Measurements from ENCODE around the gene TRIM9.

The TRIM9 gene

DNA sequence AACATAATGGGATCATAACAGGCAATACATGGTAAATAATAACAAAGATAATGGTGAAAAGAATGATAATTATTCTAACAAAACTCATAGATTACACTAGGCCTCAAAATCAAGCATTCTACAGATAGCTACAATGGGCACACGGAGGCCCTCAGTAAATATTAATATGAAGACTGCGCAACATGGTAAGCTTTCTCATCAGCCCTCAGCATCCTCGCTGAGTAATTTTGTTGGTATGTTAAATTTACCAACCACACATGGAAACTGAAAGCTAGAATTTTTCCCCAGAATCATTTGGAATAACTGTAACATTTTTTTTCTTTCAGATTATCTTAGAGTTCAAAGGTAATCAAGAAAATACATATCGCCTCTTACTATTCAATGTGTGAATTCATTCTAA is 76.4 kb downstream of the TRIM9 start:
- peak overlapping the region; percentile 77 for H3K4me2 ChIP-seq
- no peak overlapping the region for H3K9ac ChIP-seq
- no peak overlapping the region for H3K4me3 ChIP-seq
- 0 out of 2 replicates have a peak, but pooled peaks cover 6% of the 10 kb centered on the region for H3K9me3 ChIP-seq
- no peaks in the 10 kb centered on the region; the same call in 1 of the 2 replicates for H3K36me3 ChIP-seq
- no peak for TF ChIP-seq Cebpa-rat (IDR thresholded peaks at IDR 0.05)
- H3K4me1 ChIP-seq, result peaks cover 40% of the 10 kb centered on the region
- no peaks in the 10 kb centered on the region for H3K27me3 ChIP-seq
- H3K27ac ChIP-seq, result no peak overlapping the region
- H4K20me1 ChIP-seq, result no peaks in the 10 kb centered on the region

DNA sequence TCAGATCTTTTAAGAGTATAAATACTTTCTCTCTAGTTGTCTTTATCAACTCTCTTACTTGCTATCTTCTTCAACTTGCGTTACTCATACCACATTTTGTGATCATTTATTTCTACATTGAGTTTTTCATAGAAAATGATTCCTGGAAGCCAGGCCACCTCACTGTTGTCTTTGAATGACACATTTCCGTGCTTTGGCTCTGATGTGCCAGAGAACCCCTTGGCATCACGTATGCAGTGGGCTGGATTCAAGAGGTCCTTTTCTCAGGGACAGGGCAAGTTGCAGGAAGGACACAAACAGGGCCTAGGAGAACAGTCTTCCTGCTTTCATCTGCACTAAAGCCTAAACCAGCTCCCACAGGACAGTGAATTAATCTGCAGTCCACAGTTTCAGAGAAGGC is 80.3 kb downstream of the TRIM9 start:
- H3K4me1 ChIP-seq, result peaks cover 18% of the 10 kb centered on the region
- no peak overlapping the region for H3K27ac ChIP-seq
- no peaks in the 10 kb centered on the region for H3K27me3 ChIP-seq
- H4K20me1 ChIP-seq, result no peaks in the 10 kb centered on the region
- H3K9me3 ChIP-seq, result no peaks in the 10 kb centered on the region
- no peak overlapping the region for H3K4me2 ChIP-seq
- no peaks in the 10 kb centered on the region for H3K36me3 ChIP-seq
- H3K4me3 ChIP-seq, result no peak overlapping the region
- no peak for TF ChIP-seq Cebpa-rat (IDR thresholded peaks at IDR 0.05)
- no peak overlapping the region for H3K9ac ChIP-seq

GRCh38 chr14:51014086-51014485 is 80.8 kb downstream of the TRIM9 start:
- no peak overlapping the region for H3K9ac ChIP-seq
- H4K20me1 ChIP-seq, result no peaks in the 10 kb centered on the region
- H3K27ac ChIP-seq, result no peak overlapping the region
- H3K4me2 ChIP-seq, result no peak overlapping the region
- H3K4me3 ChIP-seq, result no peak overlapping the region
- TF ChIP-seq Cebpa-rat (IDR thresholded peaks at IDR 0.05), result no peak
- H3K4me1 ChIP-seq, result peaks cover 13% of the 10 kb centered on the region
- no peaks in the 10 kb centered on the region for H3K27me3 ChIP-seq
- no peaks in the 10 kb centered on the region for H3K36me3 ChIP-seq
- H3K9me3 ChIP-seq, result no peaks in the 10 kb centered on the region

GRCh38 chr14:51012055-51012454 is 82.8 kb downstream of the TRIM9 start:
- H3K9me3 ChIP-seq, result no peaks in the 10 kb centered on the region
- no peaks in the 10 kb centered on the region for H4K20me1 ChIP-seq
- H3K27me3 ChIP-seq, result no peaks in the 10 kb centered on the region
- no peak overlapping the region for H3K4me2 ChIP-seq
- no peak overlapping the region for H3K27ac ChIP-seq
- H3K4me1 ChIP-seq, result no peaks in the 10 kb centered on the region
- no peak overlapping the region for H3K4me3 ChIP-seq
- no peaks in the 10 kb centered on the region for H3K36me3 ChIP-seq
- no peak for TF ChIP-seq Cebpa-rat (IDR thresholded peaks at IDR 0.05)
- H3K9ac ChIP-seq, result no peak overlapping the region

- Histone ChIP-seq H3K9me3 (no peaks in the 10 kb centered on the region), H3K9ac (no peak overlapping the region), H3K4me3 (no peak overlapping the region), H3K4me1 (no peaks in the 10 kb centered on the region), H3K27ac (no peak overlapping the region), H3K36me3 (no peaks in the 10 kb centered on the region), H3K27me3 (no peaks in the 10 kb centered on the region), H4K20me1 (no peaks in the 10 kb centered on the region), H3K4me2 (no peak overlapping the region)
- TF ChIP-seq Cebpa-rat (IDR thresholded peaks at IDR 0.05), result no peak
Observed at GRCh38 chr14:51008446-51008845, 86.5 kb downstream of the TRIM9 start.

GRCh38 chr14:51006781-51007211 is 88.1 kb downstream of the TRIM9 start:
- Histone ChIP-seq H3K4me1 (no peaks in the 10 kb centered on the region), H3K27ac (no peak overlapping the region), H3K36me3 (no peaks in the 10 kb centered on the region), H3K4me2 (no peak overlapping the region), H3K27me3 (no peaks in the 10 kb centered on the region), H3K9me3 (no peaks in the 10 kb centered on the region), H3K4me3 (no peak overlapping the region), H4K20me1 (no peaks in the 10 kb centered on the region), H3K9ac (no peak overlapping the region)
- TF ChIP-seq Cebpa-rat (IDR thresholded peaks at IDR 0.05), result no peak

GRCh38 chr14:51006324-51006723 is 88.6 kb downstream of the TRIM9 start:
- no peak overlapping the region for H3K4me2 ChIP-seq

DNA sequence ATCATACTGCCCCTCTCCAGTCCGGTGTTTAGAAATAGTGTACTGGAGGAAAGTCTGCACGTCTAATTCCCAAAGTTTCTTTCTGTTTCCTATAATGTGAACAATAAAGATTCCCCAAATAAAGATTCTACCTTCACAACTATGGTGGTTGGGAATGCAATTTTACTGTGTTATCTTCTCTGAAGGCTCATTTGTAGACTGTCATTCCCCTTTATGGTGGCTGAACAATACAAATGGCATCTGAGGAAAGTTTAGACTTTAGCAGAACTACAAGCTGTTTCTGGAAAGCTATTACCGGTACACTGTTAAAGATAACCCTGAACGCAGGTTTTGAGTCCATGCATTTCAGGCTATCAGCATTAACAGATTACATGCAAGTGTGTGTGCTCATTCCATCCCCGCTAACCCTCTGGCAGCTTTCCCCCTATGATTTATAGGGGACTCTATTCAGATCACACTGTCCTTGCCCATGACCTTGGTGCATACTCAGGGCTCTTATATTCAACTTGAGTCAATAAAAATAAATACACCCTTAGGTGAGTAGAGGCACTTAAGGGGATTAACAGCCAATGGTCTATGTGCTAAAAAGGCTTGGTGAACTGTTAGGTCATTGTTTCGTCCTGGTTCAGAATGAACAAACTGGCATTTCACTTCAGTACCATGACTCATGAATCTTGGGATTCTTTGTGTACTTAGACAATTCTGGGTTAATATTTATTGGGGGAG is 89.9 kb downstream of the TRIM9 start:
- TF ChIP-seq Cebpa-rat (IDR thresholded peaks at IDR 0.05), result no peak
- Histone ChIP-seq H3K4me2 (no peak overlapping the region), H3K9me3 (no peaks in the 10 kb centered on the region), H4K20me1 (no peaks in the 10 kb centered on the region), H3K9ac (no peak overlapping the region), H3K4me3 (no peak overlapping the region), H3K4me1 (no peaks in the 10 kb centered on the region), H3K27me3 (no peaks in the 10 kb centered on the region), H3K27ac (no peak overlapping the region), H3K36me3 (no peaks in the 10 kb centered on the region)

More at GRCh38 chr14:51006324-51006723, 88.6 kb downstream of the TRIM9 start:
- Histone ChIP-seq H3K27me3 (no peaks in the 10 kb centered on the region), H3K4me3 (no peak overlapping the region), H3K9ac (no peak overlapping the region), H3K4me1 (no peaks in the 10 kb centered on the region), H3K9me3 (no peaks in the 10 kb centered on the region), H4K20me1 (no peaks in the 10 kb centered on the region), H3K27ac (no peak overlapping the region), H3K36me3 (no peaks in the 10 kb centered on the region)
- TF ChIP-seq Cebpa-rat (IDR thresholded peaks at IDR 0.05), result no peak

DNA sequence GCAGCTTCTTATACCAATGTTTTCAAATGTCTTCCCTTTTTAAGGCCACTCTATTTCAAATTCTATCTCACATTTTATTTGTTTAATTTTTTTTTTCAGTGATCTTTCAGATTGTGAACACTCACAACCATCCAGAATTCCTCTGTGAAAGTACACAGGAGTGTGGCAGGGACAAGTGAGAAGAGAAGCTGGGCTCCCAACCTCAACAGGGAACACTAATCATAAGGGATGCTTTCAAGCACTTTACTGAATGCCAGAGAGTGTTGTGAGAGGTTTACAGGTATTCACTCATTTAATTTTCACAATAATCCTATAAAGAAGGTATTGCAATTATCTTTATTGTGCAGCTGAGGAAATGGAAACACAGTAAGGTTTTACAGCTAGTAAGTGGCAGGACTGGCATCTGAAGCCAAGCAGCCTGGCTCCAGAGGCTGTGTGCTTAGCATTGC is 90.5 kb downstream of the TRIM9 start:
- Histone ChIP-seq H3K4me1 (no peaks in the 10 kb centered on the region), H3K4me3 (no peak overlapping the region), H3K4me2 (no peak overlapping the region), H3K27me3 (no peaks in the 10 kb centered on the region), H3K9me3 (no peaks in the 10 kb centered on the region), H4K20me1 (no peaks in the 10 kb centered on the region), H3K9ac (no peak overlapping the region), H3K36me3 (no peaks in the 10 kb centered on the region), H3K27ac (no peak overlapping the region)
- no peak for TF ChIP-seq Cebpa-rat (IDR thresholded peaks at IDR 0.05)

DNA sequence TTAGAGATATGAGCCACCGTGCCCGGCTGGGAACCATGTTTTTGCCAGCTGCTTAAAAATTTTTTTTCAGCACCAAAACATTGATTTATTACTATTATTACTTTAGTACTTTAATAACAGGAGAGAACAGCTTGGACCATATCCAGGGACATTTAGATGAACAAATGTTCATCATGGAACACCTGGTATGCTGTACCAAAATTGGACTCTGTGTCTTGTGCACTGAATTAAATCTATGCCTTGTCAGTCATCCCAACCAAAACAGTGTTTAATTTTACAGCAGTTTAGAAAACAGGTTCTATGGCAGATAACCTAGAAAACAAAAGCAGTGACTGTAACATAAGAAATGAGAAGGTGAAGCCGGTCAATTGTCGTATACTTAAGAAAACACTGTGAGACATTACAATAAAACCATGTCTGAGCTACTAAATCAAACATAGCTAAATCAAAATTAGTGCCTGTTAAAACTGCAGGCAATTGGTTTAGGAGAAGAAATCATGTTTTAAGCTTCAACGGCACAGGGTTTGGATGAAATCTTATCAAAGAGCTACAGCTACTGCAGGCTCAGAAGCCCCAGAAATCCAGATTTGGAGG is 92.4 kb downstream of the TRIM9 start:
- H3K9me3 ChIP-seq, result no peaks in the 10 kb centered on the region
- TF ChIP-seq Cebpa-rat (IDR thresholded peaks at IDR 0.05), result no peak
- no peak overlapping the region for H3K27ac ChIP-seq
- no peaks in the 10 kb centered on the region for H3K4me1 ChIP-seq
- H4K20me1 ChIP-seq, result no peaks in the 10 kb centered on the region
- no peak overlapping the region for H3K4me2 ChIP-seq
- H3K36me3 ChIP-seq, result no peaks in the 10 kb centered on the region
- H3K9ac ChIP-seq, result no peak overlapping the region
- H3K27me3 ChIP-seq, result no peaks in the 10 kb centered on the region
- no peak overlapping the region for H3K4me3 ChIP-seq

Data from BLaER1 (cell line).